CD4-positive, alpha-beta T cell treated with Interleukin-15 for 4 hours (primary cell): ENCODE results near the gene ABCF2.

Source experiments
- DNase-seq: peaks from one replicate; pipeline ENCODE4 v3.0.0-alpha.2; 2020; ENCODE audit warnings: low spot score

ABCF2 gene

GRCh38 chr7:151226875-151227782 is at the start of gene ABCF2:
TSS of gene ABCF2 (minus strand) at chr7:151227205. CDS start at chr7:151226458, 747 bp downstream.
- DNase-seq: peak; percentile 97

- no peak for DNase-seq
Observed at GRCh38 chr7:151275813-151276577, 49.0 kb upstream of the ABCF2 start.

GRCh38 chr7:151274936-151275812 is 48.2 kb upstream of the ABCF2 start:
- DNase-seq: no peak

GRCh38 chr7:151274396-151274795 is 47.4 kb upstream of the ABCF2 start:
- DNase-seq: no peak

GRCh38 chr7:151273651-151274390 is 46.8 kb upstream of the ABCF2 start:
- no peak for DNase-seq

GRCh38 chr7:151272877-151273276 is 45.9 kb upstream of the ABCF2 start:
- no peak for DNase-seq

- no peak for DNase-seq
Observed at GRCh38 chr7:151272405-151272804, 45.4 kb upstream of the ABCF2 start.

- DNase-seq: no peak
Observed at GRCh38 chr7:151271699-151272355, 44.8 kb upstream of the ABCF2 start.

GRCh38 chr7:151269511-151269910 is 42.5 kb upstream of the ABCF2 start:
- no peak for DNase-seq

GRCh38 chr7:151265351-151265931 is 38.4 kb upstream of the ABCF2 start:
- no peak for DNase-seq

GRCh38 chr7:151264615-151265014 is 37.6 kb upstream of the ABCF2 start:
- no peak for DNase-seq

- no peak for DNase-seq
Observed at GRCh38 chr7:151261529-151261928, 34.5 kb upstream of the ABCF2 start.

GRCh38 chr7:151260883-151261282 is 33.9 kb upstream of the ABCF2 start:
- DNase-seq: no peak

GRCh38 chr7:151260471-151260870 is 33.5 kb upstream of the ABCF2 start:
- no peak for DNase-seq

GRCh38 chr7:151257990-151258389 is 31.0 kb upstream of the ABCF2 start:
- DNase-seq: no peak

- DNase-seq: no peak
Observed at GRCh38 chr7:151256410-151257045, 29.5 kb upstream of the ABCF2 start.

GRCh38 chr7:151255390-151255789 is 28.4 kb upstream of the ABCF2 start:
- DNase-seq: no peak

- no peak for DNase-seq
Observed at GRCh38 chr7:151254851-151255250, 27.8 kb upstream of the ABCF2 start.

- DNase-seq: no peak
Observed at GRCh38 chr7:151254316-151254715, 27.3 kb upstream of the ABCF2 start.
